NOMO-1 treated with dmso at 0.1 percent for 144 hours (cell line): Measurements from ENCODE around the gene ARMC3.
"Not testable (repeated sequence)": the region's sequence is repeated elsewhere in the genome, so short reads cannot be mapped to it uniquely, and the experiment has no call there.

Experiments
- DNase-seq: peaks from one replicate; lab custom pipeline; 2025; ENCODE audit not compliant: unreplicated experiment; lab: John Stamatoyannopoulos, UW

ARMC3 gene

DNA sequence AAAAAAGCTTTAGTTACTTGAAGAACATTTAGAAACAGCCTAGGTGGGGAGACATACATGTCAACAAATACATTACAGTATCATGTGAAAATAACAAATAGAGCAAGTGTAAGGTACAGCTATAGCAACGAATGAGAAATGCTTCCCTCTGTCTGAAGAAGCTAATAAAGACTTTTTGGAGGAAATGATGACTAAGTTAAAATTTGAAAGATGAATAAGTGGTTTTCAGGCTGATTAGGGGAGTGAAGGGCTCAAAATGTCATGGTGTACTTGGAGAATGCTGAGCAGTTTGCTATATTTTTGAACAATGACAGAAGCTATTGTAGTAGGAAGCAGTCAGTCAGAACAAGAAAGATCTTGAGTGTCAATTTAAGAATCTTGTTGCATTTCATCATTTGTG is 2.8 kb upstream of the ARMC3 start:
- DNase-seq = no peak

DNA sequence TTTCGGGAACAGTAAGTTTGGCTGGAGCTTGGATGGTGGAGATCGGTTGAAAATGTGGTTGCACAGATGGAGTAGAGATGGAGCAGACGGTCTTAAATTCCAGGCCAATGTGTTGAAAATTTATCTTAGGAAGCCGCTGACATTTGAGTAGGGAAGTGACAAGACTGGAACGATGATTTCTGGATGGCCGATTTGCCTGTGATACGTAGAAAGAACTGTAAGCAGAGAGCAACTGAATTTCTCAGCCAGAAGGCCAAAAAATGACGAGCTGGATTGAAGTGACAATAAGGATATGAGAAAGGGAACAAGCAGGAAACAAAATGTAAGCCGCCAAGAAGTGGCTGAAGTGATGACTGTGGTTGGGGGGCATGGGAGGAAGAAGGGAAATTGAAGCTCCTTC is 687 bp upstream of the ARMC3 start:
- DNase-seq = no peak

DNA sequence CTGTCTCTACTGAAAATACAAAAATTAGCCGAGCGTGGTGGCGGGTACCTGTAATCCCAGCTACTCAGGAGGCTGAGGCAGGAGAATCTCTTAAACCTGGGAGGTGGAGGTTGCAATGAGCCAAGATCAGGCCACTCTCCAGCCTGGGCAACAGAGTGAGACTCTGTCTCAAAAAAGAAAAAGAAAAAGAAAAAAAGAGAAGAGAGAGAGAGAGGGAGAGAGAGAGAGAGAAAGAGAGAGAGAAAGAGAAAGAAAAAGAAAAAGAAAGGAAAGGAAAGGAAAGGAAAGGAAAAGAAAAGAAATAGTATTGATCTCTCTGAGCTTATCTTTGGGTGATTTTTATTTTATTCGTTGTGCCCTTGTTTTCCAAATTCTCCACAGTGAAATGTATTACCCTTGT is 1.2 kb downstream of the ARMC3 start:
- not testable (repeated sequence) for DNase-seq

DNA sequence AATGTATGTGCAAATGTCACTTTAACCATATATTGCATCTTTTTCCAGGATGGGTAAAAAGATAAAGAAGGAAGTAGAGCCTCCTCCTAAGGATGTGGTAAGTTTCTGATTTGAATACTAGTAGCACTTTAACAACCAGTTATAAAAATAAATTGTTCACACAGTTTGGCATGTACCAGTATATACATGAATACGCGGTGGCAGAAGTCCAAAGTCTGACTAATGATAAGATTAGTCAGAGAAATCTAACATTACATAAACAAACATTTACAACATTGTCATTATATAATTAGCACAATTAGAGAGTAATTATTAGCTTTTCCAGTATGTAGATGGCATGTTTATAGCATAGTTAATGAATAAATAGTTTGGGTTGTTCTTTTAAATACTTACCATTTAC is 4.1 kb downstream of the ARMC3 start:
- no peak for DNase-seq

DNA sequence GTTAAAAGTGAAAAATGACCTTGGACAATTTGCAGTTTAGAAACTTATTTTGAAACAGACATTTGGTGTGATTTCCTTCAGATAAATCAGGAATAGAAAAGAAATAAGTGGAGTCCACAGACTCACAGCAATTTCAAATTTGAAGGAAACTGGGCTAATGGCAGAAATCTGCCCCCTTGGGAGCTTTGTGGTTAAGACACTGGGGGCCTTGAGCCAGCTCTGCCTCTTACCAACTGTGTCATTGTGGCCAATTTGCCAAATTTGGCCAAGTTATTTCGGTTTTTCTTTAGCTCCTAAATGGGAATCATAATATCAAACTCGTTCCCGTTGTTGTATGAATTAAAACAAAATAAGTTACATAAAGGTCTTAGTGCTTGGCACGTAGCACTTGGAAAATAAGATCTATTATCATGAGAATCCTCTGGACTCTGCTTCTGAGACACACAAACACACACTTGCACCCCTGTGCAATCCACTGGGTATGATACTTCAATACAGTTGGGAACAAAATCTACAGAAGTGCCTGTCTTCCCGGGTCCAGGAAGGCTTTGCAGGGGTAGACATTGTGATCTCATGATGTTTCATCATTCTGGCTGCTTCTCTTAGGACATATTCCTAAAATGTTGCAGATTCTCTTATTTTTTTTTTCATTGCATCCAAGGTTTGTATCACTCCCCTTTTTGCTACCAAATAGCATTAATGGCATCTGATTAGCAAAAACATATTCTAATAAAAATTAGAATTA is 4.9 kb downstream of the ARMC3 start:
- DNase-seq = no peak

DNA sequence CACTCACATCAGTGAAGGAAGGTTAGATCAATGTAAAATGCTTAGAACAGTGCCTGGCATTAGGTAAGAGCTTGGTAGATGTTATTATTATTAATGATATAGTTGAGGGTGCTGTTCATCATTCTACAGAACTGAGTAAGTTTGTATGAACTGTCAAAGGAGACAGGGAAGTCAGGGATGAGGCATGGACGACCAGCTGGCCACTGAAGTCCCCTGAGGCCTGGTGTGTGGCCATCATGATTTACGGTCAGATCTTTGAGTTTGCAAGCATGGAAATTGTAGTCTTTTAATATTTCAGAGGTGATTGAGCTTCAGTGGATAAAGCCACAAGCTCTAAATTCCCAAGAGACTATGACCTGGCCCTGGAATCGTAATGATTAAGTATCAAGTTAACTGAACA is 6.9 kb downstream of the ARMC3 start:
- DNase-seq = no peak

DNA sequence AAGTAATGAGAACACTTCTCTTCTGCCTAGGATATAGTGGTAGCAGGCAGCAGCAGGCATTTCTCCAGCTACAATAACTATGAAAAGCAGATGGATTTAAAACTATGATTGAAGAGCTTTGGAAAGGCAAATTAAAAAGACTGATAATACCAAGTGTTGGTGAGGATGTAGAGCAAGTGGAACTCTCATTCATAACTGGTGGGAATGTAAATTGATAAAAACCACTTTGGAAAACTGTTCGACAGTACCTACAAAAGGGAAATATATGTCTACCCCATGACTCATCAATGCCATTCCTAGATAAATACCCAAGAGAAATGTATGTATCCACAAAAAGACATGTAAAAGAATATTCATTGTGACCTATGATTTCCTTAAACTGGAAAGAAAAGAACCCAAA is 14.6 kb downstream of the ARMC3 start:
- no peak for DNase-seq

DNA sequence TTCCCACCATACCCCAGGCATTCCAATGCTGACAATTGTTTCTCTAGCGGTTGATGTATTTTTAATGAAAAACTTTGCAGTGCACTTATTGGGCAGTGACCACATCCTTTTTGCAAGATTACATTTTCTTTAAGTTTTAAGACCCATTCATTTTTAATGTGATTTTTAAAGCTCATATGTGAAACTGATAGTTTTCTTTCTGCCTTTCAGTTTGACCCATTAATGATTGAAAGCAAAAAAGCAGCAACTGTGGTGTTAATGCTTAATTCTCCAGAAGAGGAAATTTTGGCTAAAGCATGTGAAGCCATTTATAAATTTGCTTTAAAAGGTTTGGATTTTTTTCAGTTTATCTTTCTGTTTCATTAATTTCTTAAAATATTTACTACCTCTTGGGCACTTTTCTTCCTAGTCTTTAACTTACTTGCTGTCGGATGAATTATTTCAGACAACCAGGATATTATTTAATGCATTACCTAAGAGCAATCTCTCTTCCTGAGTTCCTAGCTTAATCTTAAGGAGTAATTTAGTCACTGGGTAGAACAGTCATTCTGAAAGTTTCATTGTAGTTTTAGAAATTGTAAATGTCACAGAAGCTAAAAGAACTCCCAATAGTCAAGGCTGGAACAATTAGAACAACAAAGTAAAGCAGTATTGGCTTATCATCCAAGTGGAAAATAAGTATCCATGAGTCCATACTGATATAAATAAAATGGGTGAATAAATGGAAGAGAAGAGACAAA is 18.3 kb downstream of the ARMC3 start:
- no peak for DNase-seq

DNA sequence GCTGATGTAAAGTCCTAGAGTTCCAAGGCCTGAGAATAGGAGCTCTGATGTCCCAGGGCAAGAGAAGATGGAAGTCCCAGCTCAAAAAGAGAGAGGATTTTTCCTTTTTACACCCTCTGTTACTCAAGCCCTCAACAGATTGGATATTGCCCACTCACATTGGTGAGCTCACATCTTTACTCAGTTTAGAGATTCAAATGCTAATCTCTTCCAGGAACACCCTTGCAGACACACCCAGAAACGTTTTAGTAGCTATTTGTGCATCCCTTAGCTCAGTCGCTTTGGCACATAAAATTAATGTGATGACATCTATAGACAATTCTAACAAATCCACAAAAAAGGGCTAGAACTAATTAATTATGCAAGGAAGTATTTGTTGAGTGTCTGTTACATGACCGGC is 27.1 kb downstream of the ARMC3 start:
- DNase-seq = no peak

DNA sequence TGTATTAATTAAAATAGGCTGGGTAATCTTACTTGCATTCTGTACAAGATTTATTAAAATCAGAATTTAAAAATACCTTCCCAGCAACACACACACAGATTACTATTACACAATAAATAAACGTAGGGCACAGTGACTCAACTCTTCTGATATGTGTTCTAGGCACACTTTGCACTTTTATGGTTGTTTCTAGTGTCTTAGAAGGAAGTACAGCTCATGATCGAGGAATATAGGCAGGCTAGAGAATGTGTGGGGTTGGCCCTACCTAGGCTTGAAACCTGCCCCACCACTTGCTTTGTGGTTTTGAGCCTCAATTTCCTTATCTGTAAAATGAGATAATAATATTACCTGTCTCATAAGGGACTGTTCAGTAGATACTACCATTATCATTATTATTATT is 30.5 kb downstream of the ARMC3 start:
- DNase-seq = no peak

DNA sequence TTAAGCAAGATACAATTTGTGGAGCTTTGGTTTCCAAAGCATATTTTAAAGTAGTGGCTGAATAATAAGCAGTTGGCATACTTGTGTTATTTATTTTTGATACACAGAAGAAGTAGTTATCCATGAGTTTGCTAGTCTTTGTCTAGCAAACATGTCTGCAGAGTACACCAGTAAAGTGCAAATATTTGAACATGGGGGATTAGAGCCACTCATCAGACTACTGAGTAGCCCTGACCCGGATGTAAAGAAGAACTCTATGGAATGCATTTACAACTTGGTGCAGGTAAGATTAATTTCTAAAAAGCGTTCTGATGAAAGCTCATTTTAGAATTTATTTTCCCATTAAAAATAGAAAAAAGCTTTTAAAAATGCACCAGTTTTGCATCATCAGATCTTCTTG is 31.4 kb downstream of the ARMC3 start:
- DNase-seq = no peak

DNA sequence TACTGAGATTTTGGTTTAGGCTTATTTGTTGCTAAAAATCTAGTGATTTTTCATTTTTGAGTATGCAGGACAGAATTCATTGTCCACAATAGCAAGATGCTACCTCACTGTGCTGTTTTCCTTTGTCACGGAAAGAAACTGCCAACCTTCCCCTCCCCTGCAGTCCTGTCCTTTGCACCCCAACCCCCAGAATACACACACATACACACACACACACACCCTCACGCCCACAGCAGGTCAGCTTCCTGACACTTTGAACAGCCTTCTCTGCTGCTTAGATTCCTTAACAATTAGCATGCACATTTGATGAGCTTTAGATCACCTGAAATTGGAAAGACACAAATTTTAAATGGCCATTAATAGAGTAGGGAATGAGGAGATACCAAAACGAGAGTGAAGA is 32.1 kb downstream of the ARMC3 start:
- DNase-seq = no peak

DNA sequence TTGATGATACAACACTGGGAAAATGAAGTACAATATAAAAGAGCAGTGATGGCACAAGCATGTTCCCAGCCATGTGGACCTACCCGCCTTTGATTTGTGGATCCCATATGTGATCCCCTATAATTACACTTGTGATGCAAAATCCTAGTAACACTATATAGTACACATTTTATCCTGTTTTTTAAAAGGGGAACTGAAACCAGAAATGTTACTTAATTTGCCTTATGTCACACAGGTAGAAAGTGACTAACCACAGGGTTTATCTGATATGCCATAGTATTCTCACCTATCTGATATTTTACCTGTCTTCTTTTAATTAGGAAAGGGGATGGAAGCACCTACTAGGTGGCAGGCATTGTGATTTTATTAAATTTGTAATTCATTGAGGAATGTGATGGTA is 35.0 kb downstream of the ARMC3 start:
- no peak for DNase-seq

DNA sequence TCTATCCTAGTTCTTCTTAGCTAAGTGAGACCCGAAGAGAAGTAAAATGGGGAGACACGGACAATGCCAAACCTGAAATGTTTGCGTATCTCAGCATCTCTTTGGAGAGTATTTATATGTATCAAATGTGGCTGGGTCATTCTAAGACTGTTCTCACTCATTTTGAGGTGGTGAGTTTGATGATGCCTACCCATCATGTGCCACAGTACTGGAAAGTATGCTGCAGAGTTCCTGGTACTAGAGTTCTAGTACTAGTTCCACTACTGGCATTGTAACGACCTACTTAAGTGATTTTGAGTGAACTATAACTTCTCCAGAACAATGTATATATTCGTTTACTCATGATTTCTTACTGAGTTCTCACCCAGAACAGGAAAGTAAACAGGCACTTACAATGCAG is 41.9 kb downstream of the ARMC3 start:
- DNase-seq = no peak

DNA sequence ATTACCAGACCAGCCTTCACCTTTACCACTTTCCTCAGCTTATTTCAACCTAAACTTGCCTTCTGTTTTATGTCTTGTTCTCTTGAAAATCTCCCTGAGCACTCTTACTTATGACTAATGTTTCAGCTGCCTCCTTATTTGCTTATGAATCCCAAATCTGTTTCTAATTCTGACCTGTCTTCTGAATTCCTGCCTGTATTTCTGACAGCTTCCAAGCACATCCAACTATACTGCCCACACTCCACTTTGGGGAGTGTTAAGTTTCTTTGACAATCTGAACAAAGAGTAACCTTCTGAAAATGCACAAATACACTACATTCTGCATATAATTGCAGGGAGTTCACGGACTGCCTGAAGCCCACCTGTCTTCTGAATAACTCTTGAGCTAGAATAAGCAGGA is 48.7 kb downstream of the ARMC3 start:
- DNase-seq = no peak

DNA sequence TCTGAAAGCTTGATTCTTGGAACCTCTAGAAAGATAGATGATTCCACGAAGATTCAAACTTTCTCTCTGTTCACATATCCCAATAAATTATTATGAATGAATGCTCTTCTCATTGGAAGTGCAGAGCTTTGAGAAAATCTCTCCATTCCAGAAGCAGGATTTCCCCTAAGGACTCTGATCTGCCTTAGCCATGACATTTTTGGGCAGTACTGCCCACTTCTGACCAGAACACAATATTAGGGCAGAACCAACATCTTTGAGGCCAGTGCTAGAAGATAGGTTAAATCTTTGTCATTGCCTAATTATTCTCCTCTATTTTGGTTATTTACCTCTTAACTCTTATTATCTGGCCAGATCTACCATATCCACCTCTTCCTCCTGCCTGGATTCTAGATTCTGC is 49.9 kb downstream of the ARMC3 start:
- DNase-seq = no peak

DNA sequence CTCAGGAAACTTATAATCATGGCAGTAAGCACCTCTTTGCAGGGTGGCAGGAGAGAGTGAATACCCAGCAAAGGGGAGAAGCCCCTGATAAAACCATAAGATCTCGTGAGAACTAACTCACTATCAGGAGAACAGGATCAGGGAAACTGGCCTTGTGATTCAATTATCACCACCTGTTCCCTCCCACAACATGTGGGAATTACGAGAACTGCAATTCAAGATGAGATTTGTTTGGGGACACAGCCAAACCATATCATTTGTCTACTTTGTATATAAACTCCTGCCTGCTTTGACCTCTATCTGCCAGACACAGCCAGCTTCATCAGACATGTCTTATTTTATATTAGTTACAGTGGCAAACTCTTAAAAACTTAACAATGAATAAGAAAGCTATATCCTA is 50.4 kb downstream of the ARMC3 start:
- DNase-seq = no peak

DNA sequence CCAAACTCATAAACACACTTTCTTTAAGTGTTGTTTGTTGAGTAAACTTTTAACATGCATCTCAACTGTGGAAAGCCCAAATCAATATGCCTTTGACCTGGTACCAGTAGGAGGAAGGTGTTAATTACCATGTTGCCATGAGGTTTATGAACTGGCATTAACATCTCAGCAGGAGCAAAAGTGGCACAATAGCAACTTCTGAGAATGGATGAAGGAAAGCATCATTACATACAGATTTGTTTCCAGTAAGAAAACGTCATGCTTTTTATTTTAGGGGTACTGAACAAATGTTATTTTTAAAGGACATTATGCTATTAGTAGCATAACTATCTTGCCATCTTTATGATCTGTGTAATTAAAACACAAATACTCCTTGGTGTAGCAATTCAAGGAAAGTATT is 51.1 kb downstream of the ARMC3 start:
- no peak for DNase-seq

DNA sequence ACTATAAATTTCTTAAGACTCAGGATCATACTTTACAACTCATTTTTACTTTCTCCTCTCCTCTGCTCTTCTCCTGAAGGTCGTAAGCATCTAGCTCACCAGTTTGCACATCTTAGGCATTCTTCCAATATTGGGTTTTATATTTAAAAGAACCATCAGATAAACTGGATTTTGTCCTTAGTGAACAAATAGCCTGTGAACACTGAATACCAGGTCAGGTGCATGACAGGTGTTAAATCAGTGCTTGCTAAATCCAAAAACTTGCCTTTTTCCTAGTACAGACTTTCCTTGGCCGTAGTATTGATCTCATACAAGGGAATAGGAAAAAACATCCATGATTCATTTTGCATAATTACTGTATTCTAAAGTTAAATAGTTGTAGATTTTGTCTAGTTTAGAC is 53.0 kb downstream of the ARMC3 start:
- no peak for DNase-seq

DNA sequence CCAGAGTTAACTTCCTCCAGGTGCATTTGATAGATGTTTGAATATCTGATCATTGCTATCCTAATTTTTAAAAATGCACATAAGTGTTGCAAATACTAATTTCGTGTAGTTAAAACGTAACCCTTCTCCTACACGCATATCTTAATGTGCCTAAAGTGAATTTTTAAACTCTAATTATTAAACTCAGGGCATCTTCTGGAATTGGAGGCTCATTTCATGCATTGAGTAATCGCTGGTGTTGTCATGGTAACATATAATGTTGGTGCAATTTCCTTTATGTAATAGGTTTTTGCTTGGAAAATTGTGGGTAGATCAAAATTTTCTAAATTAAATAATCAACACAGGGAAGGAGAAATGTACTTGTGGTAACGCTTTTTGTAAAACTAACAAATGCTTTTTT is 56.2 kb downstream of the ARMC3 start:
- no peak for DNase-seq

DNA sequence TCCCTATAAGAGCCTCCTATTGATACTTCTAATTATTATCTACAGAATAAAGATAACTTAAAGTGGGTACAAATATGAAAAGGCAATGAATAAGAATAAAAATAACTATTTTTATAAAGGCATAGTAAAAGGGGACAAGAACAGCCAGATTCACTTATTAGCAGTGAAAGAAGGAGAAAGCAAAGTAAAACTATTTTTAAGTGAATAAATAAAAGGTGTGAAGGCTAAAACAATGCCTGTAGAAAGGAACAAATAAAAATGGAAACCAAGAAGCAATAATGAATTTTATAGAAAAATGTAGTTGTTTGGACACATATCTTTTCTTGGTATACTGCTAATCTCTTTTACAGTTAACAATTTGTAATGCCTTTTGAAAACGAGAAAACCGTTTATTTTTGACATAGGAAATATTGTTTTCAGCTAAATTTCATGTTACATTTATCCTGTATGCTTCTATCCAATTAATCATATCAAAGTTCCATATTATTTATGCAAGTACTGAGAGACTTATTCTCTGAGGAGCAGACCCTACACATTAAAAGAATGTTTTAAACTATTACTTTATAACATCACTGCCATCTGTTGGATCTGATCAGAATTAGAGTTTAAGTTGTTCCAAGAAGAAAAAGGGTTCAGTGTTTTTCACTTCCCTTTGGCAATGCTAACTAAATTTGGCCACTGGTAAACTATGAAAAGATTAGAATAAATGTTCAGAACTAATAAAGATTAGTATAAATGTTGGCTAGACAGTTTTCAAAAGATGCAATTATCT is 59.1 kb downstream of the ARMC3 start:
- no peak for DNase-seq
